Measurements from ENCODE around the gene ILF2. TPM values are rescaled to one million over a fixed set of nuclear protein-coding genes. Genes with fewer than 3 reads are reported as not detected.

Gene ILF2
- total RNA-seq, 4 donors from 2014 or later: 110 to 138 (median 117) TPM

DNA sequence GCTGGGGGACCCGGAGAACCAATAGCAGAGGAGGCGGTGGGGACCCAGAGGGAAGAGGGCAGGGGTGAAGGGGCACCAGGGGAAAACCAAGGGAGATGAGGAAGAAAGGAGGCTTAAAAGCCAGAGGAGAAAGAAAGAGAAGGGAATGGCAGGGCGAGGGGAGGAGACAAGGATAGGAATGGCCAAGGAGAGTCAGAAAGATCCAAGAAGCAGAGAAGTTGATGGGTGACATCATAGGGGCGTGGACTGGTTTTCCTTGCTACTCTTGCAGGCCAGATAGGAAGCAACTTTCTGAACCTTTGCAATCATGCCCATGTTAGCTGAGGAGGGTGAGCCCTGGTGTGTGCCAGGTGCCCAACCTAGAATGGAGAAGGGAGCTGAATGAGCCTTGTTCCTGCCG, 13.1 kb upstream of the ILF2 start:
- Histone ChIP-seq H3K27me3 (peaks cover 11 to 17% (median 16%) of the 10 kb centered on the region in 3 donors), H3K4me1 (peaks cover 0 to under 1% of the 10 kb centered on the region in 2 donors), H3K27ac (no peak overlapping the region), H3K9me3 (no peaks in the 10 kb centered on the region), H3K36me3 (no peaks in the 10 kb centered on the region), H3K4me3 (no peak overlapping the region)
- in situ Hi-C loops (cut with MboI; ENCODE audit: low sequenced_read_pairs in 4 of 4) (loop anchor here in 1 of 4 donors (25.0 kb wide), 1 partner anchor 303 kb away; the partner anchor contains the start of genes JTB, RAB13 and RPS27), intact Hi-C loops (cut with DNase I; ENCODE audit: low total_unique reads) (no loop called here)
- ATAC-seq (no peak), DNase-seq (no peak)
- TF ChIP-seq, protein P1, sequence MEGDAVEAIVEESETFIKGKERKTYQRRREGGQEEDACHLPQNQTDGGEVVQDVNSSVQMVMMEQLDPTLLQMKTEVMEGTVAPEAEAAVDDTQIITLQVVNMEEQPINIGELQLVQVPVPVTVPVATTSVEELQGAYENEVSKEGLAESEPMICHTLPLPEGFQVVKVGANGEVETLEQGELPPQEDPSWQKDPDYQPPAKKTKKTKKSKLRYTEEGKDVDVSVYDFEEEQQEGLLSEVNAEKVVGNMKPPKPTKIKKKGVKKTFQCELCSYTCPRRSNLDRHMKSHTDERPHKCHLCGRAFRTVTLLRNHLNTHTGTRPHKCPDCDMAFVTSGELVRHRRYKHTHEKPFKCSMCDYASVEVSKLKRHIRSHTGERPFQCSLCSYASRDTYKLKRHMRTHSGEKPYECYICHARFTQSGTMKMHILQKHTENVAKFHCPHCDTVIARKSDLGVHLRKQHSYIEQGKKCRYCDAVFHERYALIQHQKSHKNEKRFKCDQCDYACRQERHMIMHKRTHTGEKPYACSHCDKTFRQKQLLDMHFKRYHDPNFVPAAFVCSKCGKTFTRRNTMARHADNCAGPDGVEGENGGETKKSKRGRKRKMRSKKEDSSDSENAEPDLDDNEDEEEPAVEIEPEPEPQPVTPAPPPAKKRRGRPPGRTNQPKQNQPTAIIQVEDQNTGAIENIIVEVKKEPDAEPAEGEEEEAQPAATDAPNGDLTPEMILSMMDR (IDR thresholded peaks at IDR 0.05 in 4 of 5, conservative IDR thresholded peaks at IDR 0.05 in 1 of 5): no peak
- no peak for TF ChIP-seq POLR2A (IDR thresholded peaks at IDR 0.05)

DNA sequence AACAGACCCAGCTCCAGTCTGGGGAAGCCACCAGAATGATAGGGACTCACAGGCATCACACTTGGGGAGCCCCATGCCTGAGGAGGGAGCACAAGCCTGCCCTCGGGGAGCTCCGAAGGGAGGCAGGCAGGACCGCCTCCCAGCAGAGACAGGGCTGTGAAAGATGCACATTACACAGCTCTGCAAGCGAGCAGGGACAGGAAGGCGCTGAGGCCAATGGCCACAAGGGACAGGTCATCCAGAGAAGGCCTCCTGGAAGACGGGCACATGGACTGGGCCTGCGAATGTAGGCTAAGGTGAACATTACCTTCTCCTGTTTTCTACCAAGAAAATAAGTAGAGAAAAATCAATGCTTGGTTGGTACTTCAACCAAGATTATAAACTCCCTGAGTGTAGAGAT, 11.9 kb upstream of the ILF2 start:
- H3K36me3 ChIP-seq: no peaks in the 10 kb centered on the region
- no peak for DNase-seq
- TF ChIP-seq, protein P1 (IDR thresholded peaks at IDR 0.05 in 4 of 5, conservative IDR thresholded peaks at IDR 0.05 in 1 of 5): no peak
- no peak for TF ChIP-seq POLR2A (IDR thresholded peaks at IDR 0.05)
- no peak for ATAC-seq
- H3K4me1 ChIP-seq: peaks cover 7 to 12% of the 10 kb centered on the region in 2 donors
- in situ Hi-C loops (cut with MboI; ENCODE audit: low sequenced_read_pairs in 4 of 4) (loop anchor here in 1 of 4 donors (25.0 kb wide), 1 partner anchor 305 kb away; the partner anchor contains the start of genes JTB, RAB13 and RPS27), intact Hi-C loops (cut with DNase I; ENCODE audit: low total_unique reads) (no loop called here)
- no peak overlapping the region for H3K27ac ChIP-seq
- H3K27me3 ChIP-seq: peaks cover 20 to 27% (median 22%) of the 10 kb centered on the region in 3 donors
- H3K4me3 ChIP-seq: no peak overlapping the region
- no peaks in the 10 kb centered on the region for H3K9me3 ChIP-seq

DNA sequence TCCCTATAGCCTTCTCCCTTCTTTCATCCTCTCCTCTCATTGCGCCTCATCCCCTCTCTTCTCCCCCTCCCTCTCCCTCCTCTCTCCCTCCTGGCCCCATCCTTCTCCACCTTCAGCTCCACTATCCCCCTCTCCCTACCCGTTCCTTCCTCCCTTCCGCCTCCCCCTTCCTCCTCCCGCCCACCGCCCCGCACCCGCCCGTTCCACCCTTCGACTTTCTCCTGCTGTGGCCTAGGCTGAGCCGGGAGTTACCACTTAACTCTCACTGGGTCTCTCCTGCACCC, 9.3 kb upstream of the ILF2 start:
- Histone ChIP-seq H3K9me3 (no peaks in the 10 kb centered on the region), H3K4me1 (peaks cover 9 to 16% of the 10 kb centered on the region in 2 donors), H3K27ac (peak overlapping the region in 3 of 4 donors; percentile 16 to 55 (median 48)), H3K27me3 (peaks cover 20 to 27% (median 22%) of the 10 kb centered on the region in 3 donors), H3K4me3 (peak overlapping the region; percentile 45 to 70 (median 59)), H3K36me3 (no peaks in the 10 kb centered on the region)
- in situ Hi-C loops (cut with MboI; ENCODE audit: low sequenced_read_pairs in 4 of 4) (loop anchor here in 1 of 4 donors (25.0 kb wide), 1 partner anchor 307 kb away; the partner anchor contains the start of genes JTB, RAB13 and RPS27), intact Hi-C loops (cut with DNase I; ENCODE audit: low total_unique reads) (no loop called here)
- no peak for ATAC-seq
- DNase-seq: no peak
- no peak for TF ChIP-seq POLR2A (IDR thresholded peaks at IDR 0.05)
- TF ChIP-seq, protein P1 (IDR thresholded peaks at IDR 0.05 in 4 of 5, conservative IDR thresholded peaks at IDR 0.05 in 1 of 5): no peak

DNA sequence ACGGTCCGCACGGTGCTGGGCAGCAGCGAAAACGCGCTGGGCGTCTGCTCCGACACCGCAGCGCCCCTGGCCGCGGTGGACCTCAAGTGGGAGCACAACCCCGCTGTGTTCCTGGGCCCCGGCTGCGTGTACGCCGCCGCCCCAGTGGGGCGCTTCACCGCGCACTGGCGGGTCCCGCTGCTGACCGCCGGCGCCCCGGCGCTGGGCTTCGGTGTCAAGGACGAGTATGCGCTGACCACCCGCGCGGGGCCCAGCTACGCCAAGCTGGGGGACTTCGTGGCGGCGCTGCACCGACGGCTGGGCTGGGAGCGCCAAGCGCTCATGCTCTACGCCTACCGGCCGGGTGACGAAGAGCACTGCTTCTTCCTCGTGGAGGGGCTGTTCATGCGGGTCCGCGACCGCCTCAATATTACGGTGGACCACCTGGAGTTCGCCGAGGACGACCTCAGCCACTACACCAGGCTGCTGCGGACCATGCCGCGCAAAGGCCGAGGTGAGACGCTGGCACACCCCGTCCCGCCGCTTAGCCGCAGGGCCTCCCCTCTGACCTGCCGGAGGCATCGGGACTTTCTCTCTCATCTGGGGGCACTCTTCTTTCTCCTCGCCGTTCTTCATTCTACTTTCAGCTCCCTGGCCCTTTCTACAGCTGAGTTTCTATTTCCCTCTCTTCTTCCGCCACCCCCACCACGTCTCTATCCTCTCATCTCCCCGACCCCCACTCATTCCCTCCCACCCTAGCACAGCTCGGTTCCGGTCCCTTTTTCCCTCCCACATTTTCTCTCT, 8.7 kb upstream of the ILF2 start:
- intact Hi-C loops (cut with DNase I; ENCODE audit: low total_unique reads): loop anchor here (2.0 kb wide), 1 partner anchor 93 kb away; no protein-coding TSS in a partner anchor
- Histone ChIP-seq H3K4me1 (peaks cover 9 to 16% of the 10 kb centered on the region in 2 donors), H3K9me3 (no peaks in the 10 kb centered on the region), H3K27me3 (peaks cover 20 to 27% (median 22%) of the 10 kb centered on the region in 3 donors), H3K36me3 (no peaks in the 10 kb centered on the region), H3K27ac (peak overlapping the region; percentile 16 to 57 (median 52)), H3K4me3 (peak overlapping the region; percentile 45 to 70 (median 59))
- in situ Hi-C loops (cut with MboI; ENCODE audit: low sequenced_read_pairs in 4 of 4): loop anchor here (5.0 to 25.0 kb wide), 5 partner anchors 65 to 308 kb away; partner anchors contain the start of genes CREB3L4 (in 1 of the 4), JTB (in 1 of the 4), RAB13 (in 1 of the 4) and RPS27 (in 1 of the 4)
- ATAC-seq (peak in 1 of 2 donors; percentile 22), DNase-seq (no peak)
- TF ChIP-seq, protein P1 (IDR thresholded peaks at IDR 0.05 in 4 of 5, conservative IDR thresholded peaks at IDR 0.05 in 1 of 5): peak in 2 of 5 experiments; percentile 26 to 40
- no peak for TF ChIP-seq POLR2A (IDR thresholded peaks at IDR 0.05)
